ENCODE results near the gene ECE2.
"Not testable (repeated sequence)": the region's sequence is repeated elsewhere in the genome, so short reads cannot be mapped to it uniquely, and the experiment has no call there.

ECE2 gene

GRCh38 chr3:184339001-184339400, 63.2 kb downstream of the ECE2 start:
- DNase-seq = no peak

GRCh38 chr3:184339451-184340135, 63.8 kb downstream of the ECE2 start:
- DNase-seq = not testable (repeated sequence)

GRCh38 chr3:184341925-184342324, 66.1 kb downstream of the ECE2 start:
- no peak for DNase-seq
